H9 (cell line): Measurements from ENCODE around the gene FAM184A. TPM values are rescaled to one million over a fixed set of nuclear protein-coding genes. Genes with fewer than 3 reads are reported as not detected.

Experiments used
- DNase-seq: peaks from one replicate; pipeline ENCODE4 v3.0.0-alpha.2; 2017
- H2AFZ ChIP-seq: one replicate; pipeline ENCODE4 v1.6.1; 2013; ENCODE audit warnings: mild to moderate bottlenecking, low read length, control low read depth, moderate library complexity
- H2AK5ac ChIP-seq: 2 replicates; pipeline ENCODE4 v1.6.1; 2013; ENCODE audit warnings: low read length, control low read depth, mixed read lengths; ENCODE audit not compliant: insufficient read length
- H2BK120ac ChIP-seq: one replicate; pipeline ENCODE4 v1.6.1; 2013; ENCODE audit warnings: low read depth, mild to moderate bottlenecking, low read length, control low read depth, inconsistent platforms; ENCODE audit not compliant: poor library complexity, severe bottlenecking
- H2BK12ac ChIP-seq: 2 replicates; pipeline ENCODE4 v1.6.1; 2013; ENCODE audit warnings: low read length, control low read depth, mixed read lengths, low read depth; ENCODE audit not compliant: insufficient read length
- H2BK15ac ChIP-seq: 2 replicates; pipeline ENCODE4 v1.6.1; 2013; ENCODE audit warnings: low read depth, low read length, control low read depth
- H2BK20ac ChIP-seq: one replicate; pipeline ENCODE4 v1.6.1; 2013; ENCODE audit warnings: low read depth, mild to moderate bottlenecking, low read length, control low read depth, inconsistent platforms; ENCODE audit not compliant: poor library complexity, severe bottlenecking
- H2BK5ac ChIP-seq: 2 replicates; pipeline ENCODE4 v1.6.1; 2013; ENCODE audit warnings: low read length, control low read depth, mixed read lengths; ENCODE audit not compliant: insufficient read length
- H3K14ac ChIP-seq: 2 replicates; pipeline ENCODE4 v1.6.1; 2013; ENCODE audit warnings: low read length, control low read depth; ENCODE audit not compliant: insufficient read depth
- H3K18ac ChIP-seq: 2 replicates; pipeline ENCODE4 v1.6.1; 2013; ENCODE audit warnings: low read depth, mild to moderate bottlenecking, mixed read lengths, low read length, control low read depth; ENCODE audit not compliant: insufficient read length
- H3K23ac ChIP-seq: 2 replicates; pipeline ENCODE4 v1.6.1; 2013; ENCODE audit warnings: low read length, control low read depth, mixed read lengths, low read depth; ENCODE audit not compliant: insufficient read length
- H3K23me2 ChIP-seq: 2 replicates; pipeline ENCODE4 v1.6.1; 2013; ENCODE audit warnings: low read depth, mild to moderate bottlenecking, mixed read lengths, low read length, control low read depth; ENCODE audit not compliant: insufficient read length, poor library complexity, severe bottlenecking
- H3K27ac ChIP-seq: 2 replicates; pipeline ENCODE4 v1.5.1; 2013; ENCODE audit warnings: low read length, control low read depth, mixed read lengths, low read depth; ENCODE audit not compliant: insufficient read length
- H3K27me3 ChIP-seq: 2 replicates; pipeline ENCODE4 v1.6.1; 2013; ENCODE audit warnings: low read length, control low read depth, inconsistent platforms; ENCODE audit not compliant: insufficient read depth
- H3K4ac ChIP-seq: 2 replicates; pipeline ENCODE4 v1.6.1; 2013; ENCODE audit warnings: low read depth, mild to moderate bottlenecking, control low read depth, inconsistent platforms, low read length, moderate library complexity
- H3K4me1 ChIP-seq: 2 replicates; pipeline ENCODE4 v1.6.1; 2013; ENCODE audit warnings: low read length, control low read depth, inconsistent platforms; ENCODE audit not compliant: insufficient read depth
- H3K4me2 ChIP-seq: 2 replicates; pipeline ENCODE4 v1.6.1; 2013; ENCODE audit warnings: low read length, control low read depth, mixed read lengths; ENCODE audit not compliant: insufficient read length, insufficient read depth
- H3K56ac ChIP-seq: 2 replicates; pipeline ENCODE4 v1.6.1; 2013; ENCODE audit warnings: low read depth, mild to moderate bottlenecking, mixed read lengths, low read length, control low read depth; ENCODE audit not compliant: insufficient read length
- H3K79me1 ChIP-seq: 2 replicates; pipeline ENCODE4 v1.6.1; 2013; ENCODE audit warnings: low read depth, mild to moderate bottlenecking, moderate library complexity, low read length, control low read depth, inconsistent platforms; ENCODE audit not compliant: insufficient read depth, poor library complexity, severe bottlenecking
- H3K79me2 ChIP-seq: 2 replicates; pipeline ENCODE4 v1.6.1; 2013; ENCODE audit warnings: low read length, control low read depth, inconsistent platforms; ENCODE audit not compliant: insufficient read depth
- H3K9ac ChIP-seq: 2 replicates; pipeline ENCODE4 v1.6.1; 2013; ENCODE audit warnings: low read length, control low read depth, mixed read lengths; ENCODE audit not compliant: insufficient read length; ENCODE audit errors: extremely low read depth
- H3K9me3 ChIP-seq: one replicate; pipeline ENCODE4 v1.6.1; 2013; ENCODE audit warnings: low read depth, low read length, inconsistent platforms; ENCODE audit not compliant: control insufficient read depth
- H3T11ph ChIP-seq: one replicate; pipeline ENCODE4 v1.6.1; 2013; ENCODE audit warnings: mild to moderate bottlenecking, low read length, control low read depth, inconsistent platforms
- H4K20me1 ChIP-seq: one replicate; pipeline ENCODE4 v1.6.1; 2013; ENCODE audit not compliant: control insufficient read depth, insufficient read length, insufficient read depth
- H4K5ac ChIP-seq: 2 replicates; pipeline ENCODE4 v1.6.1; 2013; ENCODE audit warnings: low read depth, mild to moderate bottlenecking, mixed read lengths, low read length, control low read depth; ENCODE audit not compliant: insufficient read length
- H4K8ac ChIP-seq: replicated peaks from 2 replicates; pipeline ENCODE4 v1.6.1; 2013; ENCODE audit warnings: low read length, control low read depth, mixed read lengths, low read depth; ENCODE audit not compliant: insufficient read length
- H4K91ac ChIP-seq: 2 replicates; pipeline ENCODE4 v1.6.1; 2013; ENCODE audit warnings: low read depth, mild to moderate bottlenecking, moderate library complexity, mixed read lengths, low read length, control low read depth; ENCODE audit not compliant: insufficient read length
- H3K27ac Mint-ChIP-seq, 3 experiments: 2 replicates in 2 of 3; 3 replicates in 1 of 3; pipeline ENCODE4 v1.8.0; 2020 to 2021; ENCODE audit warnings: mixed read lengths in 3 of 3, mild to moderate bottlenecking in 1 of 3, moderate library complexity in 1 of 3
- H3K27me3 Mint-ChIP-seq: 2 replicates; pipeline ENCODE4 v1.8.0; 2021; ENCODE audit warnings: low read depth, mild to moderate bottlenecking, moderate library complexity, mixed read lengths
- H3K36me3 Mint-ChIP-seq, 3 experiments: 2 replicates in 2 of 3; 3 replicates in 1 of 3; pipeline ENCODE4 v1.8.0; 2020 to 2021; ENCODE audit warnings: low read depth in 3 of 3, mixed read lengths in 3 of 3; ENCODE audit not compliant: insufficient read depth in 1 of 3
- H3K4me1 Mint-ChIP-seq, 2 experiments: 2 replicates each; pipeline ENCODE4 v1.8.0; 2020; ENCODE audit warnings: mixed read lengths in 2 of 2
- H3K4me3 Mint-ChIP-seq, 2 experiments: 2 replicates in 1 of 2; 3 replicates in 1 of 2; pipeline ENCODE4 v1.8.0; 2020 to 2021; ENCODE audit warnings: mild to moderate bottlenecking in 2 of 2, mixed read lengths in 2 of 2, moderate library complexity in 1 of 2
- H3K9me3 Mint-ChIP-seq, 2 experiments: 2 replicates in 1 of 2; 3 replicates in 1 of 2; pipeline ENCODE4 v1.8.0; 2020; ENCODE audit warnings: mild to moderate bottlenecking in 2 of 2, mixed read lengths in 2 of 2, moderate library complexity in 1 of 2
- WGBS: extraction: QIAGEN DNeasy Blood & Tissue Kit; methylation state at CpG from one replicate; pipeline ENCODE4 v1.1.7; 2013; ENCODE audit warnings: missing lambda C conversion rate, low lambda C conversion rate, mixed read lengths; ENCODE audit not compliant: insufficient read length; ENCODE audit errors: extremely low coverage; 5-methylcytosine and 5-hydroxymethylcytosine counted together
- total RNA-seq: library from RNA; stranded (reverse); gene quantifications from 2 replicates; pipeline ENCODE4 v1.2.1, GENCODE V29; 2021
- TF ChIP-seq, protein P1 (sequence below): fragments of 200-600 bp; sonication (generic); conservative IDR thresholded peaks from 3 replicates; pipeline ENCODE4 v1.8.0; 2021; ENCODE audit warnings: antibody characterized with exemption, mild to moderate bottlenecking

Gene FAM184A
- total RNA-seq, 1 experiment from 2014 or later, result 11.4 TPM

DNA sequence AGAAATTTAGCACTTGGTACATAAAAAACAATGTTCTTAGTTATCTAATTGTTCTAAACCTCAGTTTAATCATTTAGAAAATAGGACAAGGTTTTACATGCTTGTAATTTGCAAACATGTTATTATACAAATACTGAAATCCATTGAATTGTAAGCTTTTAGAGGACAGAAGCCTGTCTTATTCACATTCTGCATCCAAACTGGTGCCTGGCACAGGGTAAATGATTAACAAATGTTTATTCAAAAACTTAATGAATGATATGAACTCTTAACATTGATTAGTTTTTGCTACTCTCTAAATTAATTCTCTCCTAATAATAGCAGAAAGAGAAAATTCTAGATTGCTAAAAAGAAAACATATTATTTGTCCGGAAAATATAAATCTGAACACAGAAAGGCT, 85.1 kb downstream of the FAM184A start:
- no peaks in the 10 kb centered on the region for H3K79me2 ChIP-seq
- H2BK20ac ChIP-seq, result no peak overlapping the region
- no peak overlapping the region for H2BK5ac ChIP-seq
- no peaks in the 10 kb centered on the region for H3K4me1 ChIP-seq
- Mint-ChIP-seq H3K4me3 (no peak overlapping the region), H3K9me3 (no peaks in the 10 kb centered on the region), H3K36me3 (peaks cover 0 to 4% (median 3%) of the 10 kb centered on the region in 3 experiments; a peak in 5 of 7 replicates), H3K27me3 (no peaks in the 10 kb centered on the region), H3K27ac (no peak overlapping the region), H3K4me1 (0 out of 4 replicates have a peak, but pooled peaks cover 0 to 3% of the 10 kb centered on the region in 2 experiments)
- H4K5ac ChIP-seq, result no peak overlapping the region
- H2BK120ac ChIP-seq, result no peak overlapping the region
- no peak overlapping the region for H2AK5ac ChIP-seq
- H3K4me2 ChIP-seq, result no peak overlapping the region
- no peak overlapping the region for H4K8ac ChIP-seq
- no peak overlapping the region for H3K27ac ChIP-seq
- H3K4ac ChIP-seq, result no peak overlapping the region
- H4K20me1 ChIP-seq, result no peaks in the 10 kb centered on the region
- H3K23me2 ChIP-seq, result no peaks in the 10 kb centered on the region
- no peak overlapping the region for H2AFZ ChIP-seq
- H3K9me3 ChIP-seq, result no peaks in the 10 kb centered on the region
- no peak overlapping the region for H2BK12ac ChIP-seq
- no peak for DNase-seq
- H3K27me3 ChIP-seq, result no peaks in the 10 kb centered on the region
- no peak overlapping the region for H2BK15ac ChIP-seq
- no peak overlapping the region for H3T11ph ChIP-seq
- no peak overlapping the region for H3K56ac ChIP-seq
- H3K23ac ChIP-seq, result no peak overlapping the region
- H3K18ac ChIP-seq, result no peak overlapping the region
- H4K91ac ChIP-seq, result no peak overlapping the region
- H3K14ac ChIP-seq, result no peak overlapping the region
- TF ChIP-seq, protein P1, sequence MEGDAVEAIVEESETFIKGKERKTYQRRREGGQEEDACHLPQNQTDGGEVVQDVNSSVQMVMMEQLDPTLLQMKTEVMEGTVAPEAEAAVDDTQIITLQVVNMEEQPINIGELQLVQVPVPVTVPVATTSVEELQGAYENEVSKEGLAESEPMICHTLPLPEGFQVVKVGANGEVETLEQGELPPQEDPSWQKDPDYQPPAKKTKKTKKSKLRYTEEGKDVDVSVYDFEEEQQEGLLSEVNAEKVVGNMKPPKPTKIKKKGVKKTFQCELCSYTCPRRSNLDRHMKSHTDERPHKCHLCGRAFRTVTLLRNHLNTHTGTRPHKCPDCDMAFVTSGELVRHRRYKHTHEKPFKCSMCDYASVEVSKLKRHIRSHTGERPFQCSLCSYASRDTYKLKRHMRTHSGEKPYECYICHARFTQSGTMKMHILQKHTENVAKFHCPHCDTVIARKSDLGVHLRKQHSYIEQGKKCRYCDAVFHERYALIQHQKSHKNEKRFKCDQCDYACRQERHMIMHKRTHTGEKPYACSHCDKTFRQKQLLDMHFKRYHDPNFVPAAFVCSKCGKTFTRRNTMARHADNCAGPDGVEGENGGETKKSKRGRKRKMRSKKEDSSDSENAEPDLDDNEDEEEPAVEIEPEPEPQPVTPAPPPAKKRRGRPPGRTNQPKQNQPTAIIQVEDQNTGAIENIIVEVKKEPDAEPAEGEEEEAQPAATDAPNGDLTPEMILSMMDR, result no peak
- no peak overlapping the region for H3K9ac ChIP-seq
- H3K79me1 ChIP-seq, result no peaks in the 10 kb centered on the region
- no CpG with 5 or more reads among the region's 1 CpG for WGBS
